Measurements from ENCODE around the gene USP9Y. TPM values are rescaled to one million over a fixed set of nuclear protein-coding genes. Genes with fewer than 3 reads are reported as not detected.
A peak's percentile ranks its signal among the peaks of the same experiment; 100 is the strongest.

Gene USP9Y
- total RNA-seq, 2 experiments from 2014 or later: 9.8 to 11.6 TPM

DNA sequence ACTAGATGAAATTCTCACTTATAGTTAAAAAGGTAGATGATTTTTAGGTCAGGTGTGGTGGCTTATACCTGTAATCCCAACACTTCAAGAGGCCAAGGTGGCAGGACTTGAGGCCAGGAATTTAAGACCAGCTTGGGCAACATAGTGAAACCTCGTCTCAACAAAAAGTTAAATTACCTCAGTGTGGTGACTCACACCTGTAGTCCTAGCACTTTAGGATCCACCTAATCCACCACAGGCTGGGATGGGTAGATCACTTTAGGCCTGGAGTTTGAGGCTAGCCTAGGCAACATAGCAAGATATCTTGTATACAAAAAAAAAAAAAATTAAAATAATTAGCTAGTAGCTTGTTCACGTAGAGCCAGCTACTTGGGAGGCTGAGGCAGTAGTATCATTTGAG, 140.3 kb downstream of the USP9Y start:
- H3K27ac Mint-ChIP-seq: no peak overlapping the region
- H3K4me3 Mint-ChIP-seq: no peak overlapping the region
- DNase-seq: no peak
- H3K9me3 Mint-ChIP-seq: no peaks in the 10 kb centered on the region
- peaks cover 3% of the 10 kb centered on the region for H3K36me3 Mint-ChIP-seq
- no peaks in the 10 kb centered on the region for H3K27me3 Mint-ChIP-seq
- H3K4me1 Mint-ChIP-seq: peaks cover 5% of the 10 kb centered on the region

- Mint-ChIP-seq H3K4me1 (peaks cover 2% of the 10 kb centered on the region), H3K27me3 (no peaks in the 10 kb centered on the region), H3K9me3 (no peaks in the 10 kb centered on the region), H3K36me3 (peaks cover 23% of the 10 kb centered on the region), H3K27ac (no peak overlapping the region), H3K4me3 (no peak overlapping the region)
- DNase-seq: no peak
These were observed 145.8 kb downstream of the USP9Y start for GRCh38 chrY:12846793-12847192.

- peaks cover 7% of the 10 kb centered on the region for H3K36me3 Mint-ChIP-seq
- peaks cover 2% of the 10 kb centered on the region for H3K4me1 Mint-ChIP-seq
- no peak overlapping the region for H3K4me3 Mint-ChIP-seq
- no peak for DNase-seq
- no peak overlapping the region for H3K27ac Mint-ChIP-seq
- H3K9me3 Mint-ChIP-seq: no peaks in the 10 kb centered on the region
- no peaks in the 10 kb centered on the region for H3K27me3 Mint-ChIP-seq
These were observed 154.8 kb downstream of the USP9Y start for GRCh38 chrY:12855791-12856275.

DNA sequence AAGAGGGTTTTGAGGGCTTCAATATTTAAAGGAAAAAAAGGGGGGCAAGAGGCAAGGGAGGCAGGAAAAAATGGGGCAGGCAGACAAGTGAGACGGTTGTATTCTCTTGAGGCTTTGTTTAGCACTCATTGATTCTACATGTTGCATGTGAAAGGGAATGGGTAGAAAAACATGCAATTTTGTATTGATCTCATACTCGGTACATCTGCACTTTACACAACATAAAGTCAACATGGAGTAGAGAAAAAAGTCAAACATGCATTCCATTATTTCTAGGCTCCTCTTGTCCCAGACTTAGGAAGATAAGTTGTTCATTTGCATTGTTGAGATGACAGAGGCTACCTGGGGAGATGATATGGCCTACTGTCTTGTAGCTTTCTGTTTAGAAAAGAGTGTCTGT, 166.9 kb downstream of the USP9Y start:
- Mint-ChIP-seq H3K9me3 (no peaks in the 10 kb centered on the region), H3K27ac (no peak overlapping the region), H3K27me3 (no peaks in the 10 kb centered on the region), H3K4me3 (no peak overlapping the region), H3K4me1 (no peaks in the 10 kb centered on the region), H3K36me3 (no peaks in the 10 kb centered on the region)
- no peak for DNase-seq

GRCh38 chrY:12896973-12897372, 195.9 kb downstream of the USP9Y start:
- no peak overlapping the region for H3K27ac Mint-ChIP-seq
- no peaks in the 10 kb centered on the region for H3K36me3 Mint-ChIP-seq
- H3K4me1 Mint-ChIP-seq: no peaks in the 10 kb centered on the region
- H3K9me3 Mint-ChIP-seq: peaks cover 1% of the 10 kb centered on the region
- no peaks in the 10 kb centered on the region for H3K27me3 Mint-ChIP-seq
- DNase-seq: no peak
- H3K4me3 Mint-ChIP-seq: no peak overlapping the region

DNA sequence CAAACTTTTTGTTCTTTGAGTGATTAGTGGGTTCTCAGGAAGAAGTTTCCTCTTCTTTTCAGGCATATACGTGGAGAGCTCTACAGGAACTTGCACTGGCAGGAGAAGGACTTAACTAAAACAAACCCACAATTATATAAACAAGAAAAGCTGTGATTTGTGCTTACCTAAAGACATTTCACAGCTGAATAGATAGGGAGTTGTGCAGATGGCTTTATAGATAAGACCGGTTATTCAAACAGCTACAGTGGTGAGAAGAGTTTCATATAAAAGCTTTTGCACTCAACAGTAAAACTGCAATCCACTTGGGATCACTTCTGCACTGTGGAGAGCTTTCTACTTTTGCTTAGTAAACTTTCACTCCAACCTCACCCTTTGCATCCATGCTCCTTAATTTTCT, 197.6 kb downstream of the USP9Y start:
- Mint-ChIP-seq H3K9me3 (no peaks in the 10 kb centered on the region), H3K27me3 (no peaks in the 10 kb centered on the region), H3K27ac (no peak overlapping the region), H3K36me3 (no peaks in the 10 kb centered on the region), H3K4me3 (no peak overlapping the region), H3K4me1 (no peaks in the 10 kb centered on the region)
- DNase-seq: no peak

GRCh38 chrY:12904618-12905516, 203.8 kb downstream of the USP9Y start, which contains the start of gene DDX3Y:
TSS of gene DDX3Y (plus strand) at chrY:12904868. CDS start at chrY:12904937, 69 bp downstream.
- Mint-ChIP-seq H3K4me1 (peaks cover 10% of the 10 kb centered on the region), H3K27ac (peak within 1 kb of the TSS; percentile 100), H3K27me3 (no peaks in the 10 kb centered on the region), H3K9me3 (no peaks in the 10 kb centered on the region), H3K4me3 (peak within 1 kb of the TSS; percentile 98), H3K36me3 (peaks cover 36% of the 10 kb centered on the region)
- peak; percentile 80 for DNase-seq

- Mint-ChIP-seq H3K9me3 (no peaks in the 10 kb centered on the region), H3K27me3 (no peaks in the 10 kb centered on the region), H3K36me3 (peaks cover 41% of the 10 kb centered on the region), H3K4me3 (peak overlapping the region; percentile 98), H3K27ac (peak overlapping the region; percentile 100), H3K4me1 (peaks cover 16% of the 10 kb centered on the region)
- peak; percentile 74 for DNase-seq
These were observed 204.5 kb downstream of the USP9Y start for GRCh38 chrY:12905517-12905872.

- peak overlapping the region; percentile 98 for H3K4me3 Mint-ChIP-seq
- H3K27me3 Mint-ChIP-seq: no peaks in the 10 kb centered on the region
- peak overlapping the region; percentile 100 for H3K27ac Mint-ChIP-seq
- H3K36me3 Mint-ChIP-seq: peaks cover 43% of the 10 kb centered on the region
- H3K9me3 Mint-ChIP-seq: no peaks in the 10 kb centered on the region
- DNase-seq: no peak
- peaks cover 18% of the 10 kb centered on the region for H3K4me1 Mint-ChIP-seq
These were observed 204.9 kb downstream of the USP9Y start for GRCh38 chrY:12905895-12906294.

Other genes starting within 250 kb of the USP9Y start
- 100 to 1,000 TPM; 118 to 119 TPM for gene DDX3Y, start 203.6 kb downstream of the USP9Y start, total RNA-seq

Measured in activated naive CD8-positive, alpha-beta T cell treated with anti-CD3 and anti-CD28 coated beads for 36 hours (primary cell).